Measurements from ENCODE around the gene WNT9A.
"Not testable (repeated sequence)": the region's sequence is repeated elsewhere in the genome, so short reads cannot be mapped to it uniquely, and the experiment has no call there.

The WNT9A gene
- total RNA-seq = 0 to 0.60 (median 0.42) reads per million in 3 experiments

GRCh38 chr1:227947676-227948492 is at the start of gene WNT9A:
WNT9A (minus strand) TSS chr1:227947932; CDS start chr1:227947887, 45 bp downstream.
- no peak for DNase-seq

DNA sequence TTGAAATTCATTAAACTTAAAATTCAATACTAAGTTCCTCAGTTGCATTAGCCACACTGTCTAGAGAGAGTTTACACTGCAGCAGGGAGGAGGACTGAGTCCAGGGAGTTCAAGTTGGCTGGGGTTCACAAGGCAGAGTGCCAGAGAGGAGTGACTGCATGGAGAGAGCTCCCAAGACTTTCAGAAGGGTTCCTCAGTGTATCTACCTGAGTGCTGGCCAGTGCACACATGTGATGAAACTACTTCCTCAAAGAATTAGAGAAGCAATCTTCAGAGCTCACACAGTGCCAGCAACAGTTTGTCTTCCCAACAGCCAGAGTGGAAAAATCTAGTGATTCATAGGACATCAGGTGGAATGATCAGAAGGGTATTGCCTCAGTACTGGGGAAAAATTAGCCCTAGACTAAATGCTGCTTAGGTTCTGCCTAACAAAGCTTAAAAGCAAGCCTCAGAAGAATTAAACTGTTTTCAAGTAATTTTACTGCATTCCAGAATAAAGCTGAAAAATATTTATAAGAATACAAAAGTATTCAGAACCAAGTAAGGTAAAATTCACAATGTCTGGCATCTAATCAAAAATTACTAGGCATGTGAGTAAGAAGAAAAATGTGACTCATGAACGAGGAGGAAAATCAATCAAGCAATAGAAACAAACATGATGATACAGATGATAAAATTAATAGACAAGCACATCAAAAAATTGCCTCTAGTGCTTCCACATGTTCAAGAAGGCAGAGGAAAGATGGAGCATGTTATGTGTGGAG is 48.6 kb upstream of the WNT9A start:
- DNase-seq = no peak

DNA sequence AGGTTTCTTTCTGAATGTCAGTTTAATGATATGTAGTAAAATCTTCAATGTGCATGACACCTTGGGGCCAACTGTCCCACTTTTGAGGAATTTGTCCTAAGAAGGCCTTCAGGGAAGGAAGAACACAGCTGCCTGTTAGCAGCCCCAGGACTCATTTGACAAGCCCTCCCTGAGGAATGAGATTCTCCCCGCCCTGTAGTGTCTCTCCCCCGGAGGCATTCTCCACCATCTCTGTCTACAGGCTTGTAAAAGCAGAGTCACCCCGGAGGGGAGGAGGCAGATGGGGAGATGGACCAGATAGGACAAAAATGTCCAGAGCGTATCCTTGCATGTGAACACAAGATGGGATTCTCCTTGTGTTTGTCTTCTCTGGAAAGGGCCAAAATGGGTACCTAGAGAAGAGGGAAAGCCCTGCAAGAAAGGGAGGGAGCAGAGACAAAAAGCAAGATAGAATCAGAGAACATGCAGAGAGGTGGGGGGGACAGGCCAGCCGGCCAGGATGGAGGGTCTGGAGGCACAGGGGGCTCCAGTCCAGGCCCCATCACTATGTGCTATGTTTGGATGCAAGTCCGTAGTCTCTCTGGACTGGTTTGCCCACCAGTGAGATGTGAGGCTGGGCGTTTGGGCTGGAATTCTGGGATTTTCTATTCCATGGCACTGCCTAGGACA is 47.0 kb upstream of the WNT9A start:
- no peak for DNase-seq

DNA sequence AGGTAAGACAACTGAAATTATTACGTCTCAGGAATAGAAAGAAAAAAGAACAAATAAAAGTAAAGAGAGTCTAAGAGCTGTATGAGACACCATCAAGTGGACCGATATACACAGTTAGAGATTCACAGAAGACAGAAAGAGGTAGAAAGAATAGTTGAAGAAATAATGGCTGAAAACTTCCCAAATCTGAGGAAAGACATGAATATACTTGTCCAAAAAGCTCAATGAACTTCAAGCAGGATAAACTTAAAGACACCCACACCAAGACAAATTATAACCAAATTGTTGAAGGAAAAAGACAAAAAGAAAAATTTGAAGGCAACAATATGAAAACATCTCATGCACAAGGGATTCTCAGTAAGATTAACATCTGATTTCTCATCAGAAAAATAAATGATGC is 39.4 kb upstream of the WNT9A start:
- no peak for DNase-seq

GRCh38 chr1:227975583-227976283 is 28.0 kb upstream of the WNT9A start:
- not testable (repeated sequence) for DNase-seq

GRCh38 chr1:227973724-227974288 is 26.1 kb upstream of the WNT9A start:
- not testable (repeated sequence) for DNase-seq

GRCh38 chr1:227972843-227973374 is 25.2 kb upstream of the WNT9A start:
- DNase-seq = not testable (repeated sequence)

DNA sequence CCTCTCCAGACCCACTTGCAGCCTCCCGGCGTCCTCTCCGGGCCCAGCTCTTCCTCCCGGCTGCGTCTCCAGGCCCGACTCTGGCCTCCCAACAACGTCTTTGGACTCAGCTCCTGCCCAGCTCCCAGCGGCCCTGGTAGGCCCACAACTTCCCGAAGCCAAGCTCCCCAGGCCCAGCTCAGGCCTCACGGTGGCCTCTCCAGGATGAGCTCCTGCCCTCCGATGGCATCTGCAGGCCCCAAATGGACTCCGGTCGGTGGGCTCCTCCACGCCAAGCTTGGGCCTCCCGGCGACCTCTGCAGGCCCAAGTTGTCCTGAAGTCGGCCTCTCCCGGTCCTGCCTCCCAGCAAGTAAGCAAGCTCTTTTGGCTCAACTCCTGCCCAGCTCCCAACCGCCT is 24.5 kb upstream of the WNT9A start:
- DNase-seq = not testable (repeated sequence)

DNA sequence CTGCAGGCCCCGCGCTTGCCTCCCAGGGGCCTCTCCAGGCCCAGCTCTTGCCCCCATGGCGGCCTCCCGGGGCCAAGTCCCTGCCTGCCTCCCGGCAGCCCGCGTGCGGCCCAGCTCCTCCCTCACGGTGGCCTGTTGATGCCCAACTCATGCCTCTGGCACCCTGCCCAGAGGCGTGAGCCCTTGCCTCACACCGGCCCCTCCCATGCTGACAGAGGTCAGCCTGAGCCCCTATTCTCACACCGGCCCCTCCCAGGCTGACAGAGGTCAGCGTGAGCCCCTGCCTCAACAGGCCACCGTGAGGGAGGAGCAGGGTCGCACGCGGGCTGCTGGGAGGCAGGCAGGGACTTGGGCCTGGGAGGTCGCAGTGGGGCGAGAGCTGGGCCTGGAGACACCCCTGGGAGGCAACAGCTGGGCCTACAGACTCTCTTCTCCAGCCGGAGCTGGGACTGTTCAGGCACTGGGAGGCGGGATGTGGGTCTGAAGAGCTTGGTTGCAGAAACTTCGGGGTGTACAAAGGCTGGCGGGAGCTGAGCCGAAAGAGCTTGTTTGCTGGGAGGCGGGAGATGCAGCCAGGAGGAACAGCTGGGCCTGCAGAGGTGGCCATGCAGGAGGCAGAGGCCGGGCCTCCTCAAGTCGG is 24.0 kb upstream of the WNT9A start:
- not testable (repeated sequence) for DNase-seq

GRCh38 chr1:227971216-227971615 is 23.5 kb upstream of the WNT9A start:
- not testable (repeated sequence) for DNase-seq

GRCh38 chr1:227970076-227970995 is 22.6 kb upstream of the WNT9A start:
- not testable (repeated sequence) for DNase-seq

- DNase-seq = not testable (repeated sequence)
These were observed 20.1 kb upstream of the WNT9A start for GRCh38 chr1:227967815-227968214.

- DNase-seq = not testable (repeated sequence)
These were observed 19.0 kb upstream of the WNT9A start for GRCh38 chr1:227966733-227967132.

- no peak for DNase-seq
These were observed 14.1 kb upstream of the WNT9A start for GRCh38 chr1:227961651-227962466.

DNA sequence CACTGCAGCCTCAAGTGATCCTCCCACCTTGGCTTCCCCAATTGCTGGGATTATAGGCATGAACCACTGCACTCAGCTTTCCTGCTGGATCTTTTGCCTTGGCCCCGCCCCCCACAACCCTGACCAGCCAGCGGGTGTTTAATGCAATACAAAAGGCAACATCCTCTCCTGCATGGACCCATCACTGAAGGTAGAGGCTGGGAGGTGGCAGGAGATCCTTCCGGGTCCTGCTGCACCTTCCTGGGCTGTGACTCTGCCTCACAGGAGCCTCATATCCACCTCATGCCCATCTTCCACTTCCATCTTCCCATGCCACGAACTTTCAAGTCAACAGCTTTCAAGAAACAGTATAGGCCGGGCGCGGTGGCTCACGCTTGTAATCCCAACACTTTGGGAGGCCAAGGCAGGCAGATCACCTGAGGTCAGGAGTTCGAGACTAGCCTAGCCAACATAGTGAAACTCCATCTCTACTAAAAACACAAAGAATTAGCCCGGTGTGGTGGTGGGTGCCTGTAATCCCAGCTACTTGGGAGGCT is 11.7 kb upstream of the WNT9A start:
- DNase-seq = no peak

DNA sequence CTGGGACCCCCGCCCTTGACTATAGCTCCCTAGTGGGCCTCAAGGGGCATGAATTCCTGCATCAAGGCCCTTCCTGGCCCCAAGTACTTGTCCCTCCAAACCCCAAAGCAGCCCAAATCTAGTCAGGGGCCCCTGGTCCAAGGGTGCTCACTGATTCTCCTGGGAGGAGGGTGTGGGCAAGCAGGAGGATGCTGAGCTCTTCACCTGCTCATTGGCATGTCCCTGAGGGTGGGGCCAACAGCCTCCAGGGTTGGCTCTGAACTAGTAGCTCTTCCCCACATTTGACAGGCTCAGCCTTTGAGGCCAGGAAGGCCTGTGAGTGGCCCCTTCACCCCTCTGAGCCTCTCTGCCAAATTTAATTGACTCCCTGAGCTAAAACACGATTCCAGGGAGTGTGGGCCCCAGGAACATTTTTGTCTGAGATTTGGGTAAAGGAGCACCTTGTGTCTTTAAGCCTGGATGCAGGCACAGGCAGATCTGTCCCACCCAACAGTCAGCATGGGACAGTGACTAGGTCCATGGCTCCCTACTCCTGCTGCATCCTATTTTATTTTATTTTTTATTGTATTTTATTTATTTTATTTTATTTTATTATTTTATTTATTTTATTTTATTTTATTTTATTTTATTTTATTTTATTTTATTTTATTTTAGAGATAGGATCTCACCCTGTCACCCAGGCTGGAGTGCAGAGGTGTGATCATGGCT is 11.0 kb upstream of the WNT9A start:
- no peak for DNase-seq

GRCh38 chr1:227955808-227956207 is 8.1 kb upstream of the WNT9A start:
- no peak for DNase-seq

- DNase-seq = no peak
These were observed 6.6 kb upstream of the WNT9A start for GRCh38 chr1:227954163-227954850.
